ENCODE measurements around the gene CACNG4.

The CACNG4 gene

DNA sequence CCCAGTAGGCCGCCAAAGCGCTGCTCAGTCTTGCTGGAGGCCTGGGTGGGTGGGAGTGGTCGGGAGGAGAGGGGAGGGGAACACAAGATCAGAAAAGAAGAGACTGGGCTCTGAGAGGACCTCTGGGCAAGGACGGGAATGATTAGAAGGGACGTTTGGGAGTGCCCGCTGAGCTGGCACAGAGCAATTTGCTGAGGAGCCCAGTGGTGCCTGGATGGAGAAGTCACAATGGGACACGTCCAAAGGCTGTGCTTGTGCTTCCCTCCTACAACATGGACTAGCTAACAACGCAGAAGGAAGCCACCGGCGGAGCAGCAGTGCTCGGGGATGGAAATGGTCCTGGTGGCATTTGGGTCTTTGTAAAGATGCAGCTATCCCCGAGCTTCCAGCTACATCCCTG is 45.6 kb upstream of the CACNG4 start:
- no peak for ATAC-seq

DNA sequence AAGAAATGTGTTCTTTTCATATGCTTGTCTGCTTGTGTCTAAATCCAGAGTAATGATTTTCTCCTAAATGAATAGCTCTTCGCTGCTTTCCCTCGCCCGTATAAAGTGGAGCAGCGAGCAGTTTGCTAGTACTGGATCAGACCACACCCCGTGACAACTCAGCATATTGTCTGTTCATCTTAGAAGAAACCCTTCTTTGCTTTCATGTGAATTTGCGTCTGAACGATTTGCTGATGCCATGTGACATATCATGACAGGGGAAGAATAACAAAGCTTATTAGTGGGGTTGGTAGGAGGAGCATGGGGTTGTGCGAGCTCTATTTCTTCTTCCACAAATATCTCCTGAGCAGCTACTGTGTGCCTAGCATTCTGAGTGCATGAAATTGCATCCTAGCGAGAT is 44.1 kb upstream of the CACNG4 start:
- no peak for ATAC-seq
- TF ChIP-seq, protein P1, sequence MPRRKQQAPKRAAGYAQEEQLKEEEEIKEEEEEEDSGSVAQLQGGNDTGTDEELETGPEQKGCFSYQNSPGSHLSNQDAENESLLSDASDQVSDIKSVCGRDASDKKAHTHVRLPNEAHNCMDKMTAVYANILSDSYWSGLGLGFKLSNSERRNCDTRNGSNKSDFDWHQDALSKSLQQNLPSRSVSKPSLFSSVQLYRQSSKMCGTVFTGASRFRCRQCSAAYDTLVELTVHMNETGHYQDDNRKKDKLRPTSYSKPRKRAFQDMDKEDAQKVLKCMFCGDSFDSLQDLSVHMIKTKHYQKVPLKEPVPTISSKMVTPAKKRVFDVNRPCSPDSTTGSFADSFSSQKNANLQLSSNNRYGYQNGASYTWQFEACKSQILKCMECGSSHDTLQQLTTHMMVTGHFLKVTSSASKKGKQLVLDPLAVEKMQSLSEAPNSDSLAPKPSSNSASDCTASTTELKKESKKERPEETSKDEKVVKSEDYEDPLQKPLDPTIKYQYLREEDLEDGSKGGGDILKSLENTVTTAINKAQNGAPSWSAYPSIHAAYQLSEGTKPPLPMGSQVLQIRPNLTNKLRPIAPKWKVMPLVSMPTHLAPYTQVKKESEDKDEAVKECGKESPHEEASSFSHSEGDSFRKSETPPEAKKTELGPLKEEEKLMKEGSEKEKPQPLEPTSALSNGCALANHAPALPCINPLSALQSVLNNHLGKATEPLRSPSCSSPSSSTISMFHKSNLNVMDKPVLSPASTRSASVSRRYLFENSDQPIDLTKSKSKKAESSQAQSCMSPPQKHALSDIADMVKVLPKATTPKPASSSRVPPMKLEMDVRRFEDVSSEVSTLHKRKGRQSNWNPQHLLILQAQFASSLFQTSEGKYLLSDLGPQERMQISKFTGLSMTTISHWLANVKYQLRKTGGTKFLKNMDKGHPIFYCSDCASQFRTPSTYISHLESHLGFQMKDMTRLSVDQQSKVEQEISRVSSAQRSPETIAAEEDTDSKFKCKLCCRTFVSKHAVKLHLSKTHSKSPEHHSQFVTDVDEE (CRISPR knock-in tag; IDR thresholded peaks at IDR 0.05), result no peak
- TF ChIP-seq PPARA (CRISPR knock-in tag; IDR thresholded peaks at IDR 0.05; ENCODE audit: borderline replicate concordance) (no peak), SNAI2 (CRISPR knock-in tag; IDR thresholded peaks at IDR 0.05) (no peak), ESRRG (CRISPR knock-in tag; IDR thresholded peaks at IDR 0.05) (no peak), ZNF70 (CRISPR knock-in tag; IDR thresholded peaks at IDR 0.05) (no peak), GLIS3 (CRISPR knock-in tag; IDR thresholded peaks at IDR 0.05) (no peak), RARB (CRISPR knock-in tag; IDR thresholded peaks at IDR 0.05) (no peak), ARNTL (CRISPR knock-in tag; IDR thresholded peaks at IDR 0.05; ENCODE audit: borderline replicate concordance, low read depth) (no peak), ISL1 (CRISPR knock-in tag; IDR thresholded peaks at IDR 0.05) (no peak), TOX (CRISPR knock-in tag; IDR thresholded peaks at IDR 0.05; ENCODE audit: borderline replicate concordance) (no peak), ZNF8 (CRISPR knock-in tag; IDR thresholded peaks at IDR 0.05) (no peak), CSDC2 (CRISPR knock-in tag; IDR thresholded peaks at IDR 0.05) (no peak), TCF4 (CRISPR knock-in tag; IDR thresholded peaks at IDR 0.05; ENCODE audit: borderline replicate concordance) (no peak)
- TF ChIP-seq, protein P2, sequence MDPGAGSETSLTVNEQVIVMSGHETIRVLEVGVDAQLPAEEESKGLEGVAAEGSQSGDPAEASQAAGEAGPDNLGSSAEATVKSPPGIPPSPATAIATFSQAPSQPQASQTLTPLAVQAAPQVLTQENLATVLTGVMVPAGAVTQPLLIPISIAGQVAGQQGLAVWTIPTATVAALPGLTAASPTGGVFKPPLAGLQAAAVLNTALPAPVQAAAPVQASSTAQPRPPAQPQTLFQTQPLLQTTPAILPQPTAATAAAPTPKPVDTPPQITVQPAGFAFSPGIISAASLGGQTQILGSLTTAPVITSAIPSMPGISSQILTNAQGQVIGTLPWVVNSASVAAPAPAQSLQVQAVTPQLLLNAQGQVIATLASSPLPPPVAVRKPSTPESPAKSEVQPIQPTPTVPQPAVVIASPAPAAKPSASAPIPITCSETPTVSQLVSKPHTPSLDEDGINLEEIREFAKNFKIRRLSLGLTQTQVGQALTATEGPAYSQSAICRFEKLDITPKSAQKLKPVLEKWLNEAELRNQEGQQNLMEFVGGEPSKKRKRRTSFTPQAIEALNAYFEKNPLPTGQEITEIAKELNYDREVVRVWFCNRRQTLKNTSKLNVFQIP (CRISPR knock-in tag; IDR thresholded peaks at IDR 0.05; ENCODE audit: borderline replicate concordance, low read depth), result no peak
- TF ChIP-seq, protein P3, sequence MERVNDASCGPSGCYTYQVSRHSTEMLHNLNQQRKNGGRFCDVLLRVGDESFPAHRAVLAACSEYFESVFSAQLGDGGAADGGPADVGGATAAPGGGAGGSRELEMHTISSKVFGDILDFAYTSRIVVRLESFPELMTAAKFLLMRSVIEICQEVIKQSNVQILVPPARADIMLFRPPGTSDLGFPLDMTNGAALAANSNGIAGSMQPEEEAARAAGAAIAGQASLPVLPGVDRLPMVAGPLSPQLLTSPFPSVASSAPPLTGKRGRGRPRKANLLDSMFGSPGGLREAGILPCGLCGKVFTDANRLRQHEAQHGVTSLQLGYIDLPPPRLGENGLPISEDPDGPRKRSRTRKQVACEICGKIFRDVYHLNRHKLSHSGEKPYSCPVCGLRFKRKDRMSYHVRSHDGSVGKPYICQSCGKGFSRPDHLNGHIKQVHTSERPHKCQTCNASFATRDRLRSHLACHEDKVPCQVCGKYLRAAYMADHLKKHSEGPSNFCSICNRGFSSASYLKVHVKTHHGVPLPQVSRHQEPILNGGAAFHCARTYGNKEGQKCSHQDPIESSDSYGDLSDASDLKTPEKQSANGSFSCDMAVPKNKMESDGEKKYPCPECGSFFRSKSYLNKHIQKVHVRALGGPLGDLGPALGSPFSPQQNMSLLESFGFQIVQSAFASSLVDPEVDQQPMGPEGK (CRISPR knock-in tag; IDR thresholded peaks at IDR 0.05; ENCODE audit: borderline replicate concordance), result no peak

More for the DNA sequence above, 45.6 kb upstream of the CACNG4 start:
- TF ChIP-seq SNAI2 (CRISPR knock-in tag; IDR thresholded peaks at IDR 0.05), result no peak
- TF ChIP-seq TCF4 (CRISPR knock-in tag; IDR thresholded peaks at IDR 0.05; ENCODE audit: borderline replicate concordance), result no peak
- TF ChIP-seq ZNF8 (CRISPR knock-in tag; IDR thresholded peaks at IDR 0.05), result no peak
- TF ChIP-seq, protein P4, sequence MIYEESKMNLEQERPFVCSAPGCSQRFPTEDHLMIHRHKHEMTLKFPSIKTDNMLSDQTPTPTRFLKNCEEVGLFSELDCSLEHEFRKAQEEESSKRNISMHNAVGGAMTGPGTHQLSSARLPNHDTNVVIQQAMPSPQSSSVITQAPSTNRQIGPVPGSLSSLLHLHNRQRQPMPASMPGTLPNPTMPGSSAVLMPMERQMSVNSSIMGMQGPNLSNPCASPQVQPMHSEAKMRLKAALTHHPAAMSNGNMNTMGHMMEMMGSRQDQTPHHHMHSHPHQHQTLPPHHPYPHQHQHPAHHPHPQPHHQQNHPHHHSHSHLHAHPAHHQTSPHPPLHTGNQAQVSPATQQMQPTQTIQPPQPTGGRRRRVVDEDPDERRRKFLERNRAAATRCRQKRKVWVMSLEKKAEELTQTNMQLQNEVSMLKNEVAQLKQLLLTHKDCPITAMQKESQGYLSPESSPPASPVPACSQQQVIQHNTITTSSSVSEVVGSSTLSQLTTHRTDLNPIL (CRISPR knock-in tag; IDR thresholded peaks at IDR 0.05; ENCODE audit: low read depth), result no peak
- TF ChIP-seq PPARA (CRISPR knock-in tag; IDR thresholded peaks at IDR 0.05; ENCODE audit: borderline replicate concordance), result no peak
- TF ChIP-seq OSR1 (CRISPR knock-in tag; IDR thresholded peaks at IDR 0.05), result no peak
- TF ChIP-seq CSDC2 (CRISPR knock-in tag; IDR thresholded peaks at IDR 0.05), result no peak
- TF ChIP-seq ISL1 (CRISPR knock-in tag; IDR thresholded peaks at IDR 0.05), result no peak
- TF ChIP-seq ZFP3 (CRISPR knock-in tag; IDR thresholded peaks at IDR 0.05), result no peak

DNA sequence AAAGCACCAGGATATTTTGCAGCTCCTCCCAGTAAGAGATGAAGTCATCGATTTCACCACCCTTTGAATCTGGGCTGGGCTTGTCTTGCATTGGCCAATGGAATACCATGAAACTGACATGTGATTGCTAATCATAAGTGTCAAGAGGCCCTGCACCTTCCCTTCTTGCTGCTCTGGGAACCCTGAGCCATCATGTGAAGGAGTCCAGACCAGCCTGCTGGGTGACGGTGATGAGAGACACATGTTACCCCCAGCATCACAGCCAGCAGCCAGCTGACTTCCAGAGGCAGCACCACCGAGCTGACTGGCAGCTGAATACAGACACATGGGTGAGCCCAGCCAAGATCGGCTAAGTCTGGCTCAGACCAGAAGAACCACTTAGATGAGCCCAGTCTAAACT is 43.6 kb upstream of the CACNG4 start:
- TF ChIP-seq BACH2 (CRISPR knock-in tag; IDR thresholded peaks at IDR 0.05; ENCODE audit: borderline replicate concordance) (no peak), TCF4 (CRISPR knock-in tag; IDR thresholded peaks at IDR 0.05; ENCODE audit: borderline replicate concordance) (no peak), ISL1 (CRISPR knock-in tag; IDR thresholded peaks at IDR 0.05) (no peak), PPARA (CRISPR knock-in tag; IDR thresholded peaks at IDR 0.05; ENCODE audit: borderline replicate concordance) (no peak), ZNF8 (CRISPR knock-in tag; IDR thresholded peaks at IDR 0.05) (no peak), ZFP30 (CRISPR knock-in tag; IDR thresholded peaks at IDR 0.05) (no peak), RARB (CRISPR knock-in tag; IDR thresholded peaks at IDR 0.05) (no peak), ZFP3 (CRISPR knock-in tag; IDR thresholded peaks at IDR 0.05) (no peak), ZC3H10 (CRISPR knock-in tag; IDR thresholded peaks at IDR 0.05) (no peak)
- TF ChIP-seq, protein P5, sequence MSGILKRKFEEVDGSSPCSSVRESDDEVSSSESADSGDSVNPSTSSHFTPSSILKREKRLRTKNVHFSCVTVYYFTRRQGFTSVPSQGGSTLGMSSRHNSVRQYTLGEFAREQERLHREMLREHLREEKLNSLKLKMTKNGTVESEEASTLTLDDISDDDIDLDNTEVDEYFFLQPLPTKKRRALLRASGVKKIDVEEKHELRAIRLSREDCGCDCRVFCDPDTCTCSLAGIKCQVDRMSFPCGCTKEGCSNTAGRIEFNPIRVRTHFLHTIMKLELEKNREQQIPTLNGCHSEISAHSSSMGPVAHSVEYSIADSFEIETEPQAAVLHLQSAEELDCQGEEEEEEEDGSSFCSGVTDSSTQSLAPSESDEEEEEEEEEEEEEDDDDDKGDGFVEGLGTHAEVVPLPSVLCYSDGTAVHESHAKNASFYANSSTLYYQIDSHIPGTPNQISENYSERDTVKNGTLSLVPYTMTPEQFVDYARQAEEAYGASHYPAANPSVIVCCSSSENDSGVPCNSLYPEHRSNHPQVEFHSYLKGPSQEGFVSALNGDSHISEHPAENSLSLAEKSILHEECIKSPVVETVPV (CRISPR knock-in tag; IDR thresholded peaks at IDR 0.05), result no peak
- TF ChIP-seq, protein P2 (CRISPR knock-in tag; IDR thresholded peaks at IDR 0.05; ENCODE audit: borderline replicate concordance, low read depth), result no peak
- TF ChIP-seq, protein P1 (CRISPR knock-in tag; IDR thresholded peaks at IDR 0.05), result no peak
- ATAC-seq, result no peak; the same call in 2 of the 3 replicates

Measured in SK-N-SH treated with all-trans-retinoic acid at 6 μM for 48 hours (cell line).